HG02763 (cell line): ENCODE results near the gene RINL.
"Not testable (repeated sequence)": the region's sequence is repeated elsewhere in the genome, so short reads cannot be mapped to it uniquely, and the experiment has no call there.

Experiments
- ATAC-seq: cut with Tn5 transposase; IDR thresholded peaks from one replicate; pipeline ENCODE4 v1.9.1; 2021; ENCODE audit warnings: mild to moderate bottlenecking, moderate library complexity; ENCODE audit not compliant: unreplicated experiment

RINL gene

GRCh38 chr19:38875656-38876395 lies 2.2 kb downstream of the RINL start:
- ATAC-seq, result no peak

- not testable (repeated sequence) for ATAC-seq
Observed at GRCh38 chr19:38873400-38873799, 4.7 kb downstream of the RINL start.

- ATAC-seq, result no peak
Observed at GRCh38 chr19:38870612-38871011, 7.5 kb downstream of the RINL start.

- peak; percentile 70 for ATAC-seq
Observed at GRCh38 chr19:38869836-38870607, 8.1 kb downstream of the RINL start.

- ATAC-seq, result no peak
Observed at GRCh38 chr19:38869160-38869835, 8.8 kb downstream of the RINL start.

- ATAC-seq, result no peak
Observed at GRCh38 chr19:38868551-38868950, 9.5 kb downstream of the RINL start.

GRCh38 chr19:38867171-38867780 lies 10.8 kb downstream of the RINL start:
- no peak for ATAC-seq

GRCh38 chr19:38862321-38863059 lies 15.6 kb downstream of the RINL start:
- no peak for ATAC-seq

- ATAC-seq, result no peak
Observed at GRCh38 chr19:38861368-38861767, 16.7 kb downstream of the RINL start.

- ATAC-seq, result not testable (repeated sequence)
Observed at GRCh38 chr19:38859631-38860204, 18.4 kb downstream of the RINL start.

- no peak for ATAC-seq
Observed at GRCh38 chr19:38856813-38857212, 21.3 kb downstream of the RINL start.

GRCh38 chr19:38855751-38856150 lies 22.3 kb downstream of the RINL start:
- not testable (repeated sequence) for ATAC-seq

GRCh38 chr19:38854961-38855360 lies 23.1 kb downstream of the RINL start:
- ATAC-seq, result not testable (repeated sequence)

- ATAC-seq, result no peak
Observed at GRCh38 chr19:38853214-38853613, 24.9 kb downstream of the RINL start.

- ATAC-seq, result no peak
Observed at GRCh38 chr19:38852231-38853044, 25.6 kb downstream of the RINL start.

GRCh38 chr19:38851622-38852230 lies 26.3 kb downstream of the RINL start:
- ATAC-seq, result peak; percentile 23

GRCh38 chr19:38850976-38851621 lies 27.0 kb downstream of the RINL start:
- ATAC-seq, result no peak

- ATAC-seq, result peak; percentile 66
Observed at GRCh38 chr19:38850436-38850975, 27.6 kb downstream of the RINL start.
